Keratinocyte (primary cell): Measurements from ENCODE around the gene KIF26A. TPM values are rescaled to one million over a fixed set of nuclear protein-coding genes. Genes with fewer than 3 reads are reported as not detected.

ENCODE experiments used
- DNase-seq: peaks from one replicate; pipeline ENCODE4 v3.0.0-alpha.2; 2011; ENCODE audit warnings: low read depth, missing footprints, low spot score
- FAIRE-seq: peaks from 2 replicates; lab custom pipeline; 2011; peaks lifted over from hg19 to GRCh38; lab: Jason Lieb, UNC
- H2AFZ ChIP-seq: 2 replicates; pipeline ENCODE4 v1.6.0; 2012; ENCODE audit warnings: low read length, control low read depth, inconsistent platforms; ENCODE audit not compliant: control insufficient read depth
- H3K27ac ChIP-seq: 2 replicates; pipeline ENCODE4 v1.5.1; 2011; ENCODE audit warnings: low read length; ENCODE audit not compliant: control insufficient read depth, insufficient read depth
- H3K27me3 ChIP-seq: 3 replicates; pipeline ENCODE4 v1.6.0; 2011; ENCODE audit warnings: low read length; ENCODE audit not compliant: control insufficient read depth, insufficient read depth; ENCODE audit errors: extremely low read depth
- H3K36me3 ChIP-seq, 2 experiments: 2 replicates in 1 of 2; 3 replicates in 1 of 2; pipeline ENCODE4 v1.5.1; 2011; ENCODE audit warnings: low read length in 2 of 2, mild to moderate bottlenecking in 1 of 2; ENCODE audit not compliant: control insufficient read depth in 2 of 2, insufficient read depth in 2 of 2; ENCODE audit errors: extremely low read depth in 1 of 2
- H3K4me1 ChIP-seq: 3 replicates; pipeline ENCODE4 v1.5.1; 2011; ENCODE audit warnings: low read length; ENCODE audit not compliant: control insufficient read depth, insufficient read depth; ENCODE audit errors: extremely low read depth
- H3K4me2 ChIP-seq: 3 replicates; pipeline ENCODE4 v1.6.0; 2011; ENCODE audit warnings: low read depth, low read length; ENCODE audit not compliant: control insufficient read depth, insufficient read depth; ENCODE audit errors: extremely low read depth
- H3K4me3 ChIP-seq, 3 experiments: fragments of 200-600 bp in 1 of 3; sonication (generic) in 1 of 3; 2 replicates in 2 of 3; 3 replicates in 1 of 3; pipeline ENCODE4 v1.5.1; 2011 to 2016; ENCODE audit warnings: low read length in 3 of 3, mild to moderate bottlenecking in 3 of 3, control low read depth in 2 of 3, inconsistent platforms in 1 of 3, low read depth in 1 of 3, mixed read lengths in 1 of 3, mixed run types in 1 of 3, moderate library complexity in 1 of 3; ENCODE audit not compliant: control insufficient read depth in 2 of 3, insufficient read depth in 2 of 3; ENCODE audit errors: extremely low read depth in 1 of 3
- H3K79me2 ChIP-seq: 2 replicates; pipeline ENCODE4 v1.6.0; 2012; ENCODE audit warnings: low read length; ENCODE audit not compliant: control insufficient read depth, insufficient read depth
- H3K9ac ChIP-seq: 3 replicates; pipeline ENCODE4 v1.6.0; 2011; ENCODE audit warnings: low read length; ENCODE audit not compliant: control insufficient read depth, insufficient read depth; ENCODE audit errors: extremely low read depth
- H3K9me1 ChIP-seq: 3 replicates; pipeline ENCODE4 v1.6.0; 2011; ENCODE audit warnings: low read length; ENCODE audit not compliant: control insufficient read depth, insufficient read depth; ENCODE audit errors: extremely low read depth
- H3K9me3 ChIP-seq: 2 replicates; pipeline ENCODE4 v1.5.1; 2012; ENCODE audit warnings: low read depth, low read length; ENCODE audit not compliant: control insufficient read depth
- H4K20me1 ChIP-seq: 3 replicates; pipeline ENCODE4 v1.6.0; 2011; ENCODE audit warnings: low read length; ENCODE audit not compliant: control insufficient read depth, insufficient read depth; ENCODE audit errors: extremely low read depth
- EZH2 ChIP-seq: IDR thresholded peaks from one replicate; pipeline ENCODE4 v1.6.1; 2012; ENCODE audit warnings: inconsistent platforms, mild to moderate bottlenecking, low read length, moderate library complexity
- dilution Hi-C: fragments of 300-500 bp; cut with MboI; formaldehyde crosslinking; loops from one replicate; pipeline ENCODE4 v1.7.0; 2020; ENCODE audit warnings: low sequenced_read_pairs; ENCODE audit not compliant: extremely low pct_ligation_motif_present
- polyA plus RNA-seq, 5 experiments: library from polyadenylated mRNA; depleted of rRNA in 3 of 5; stranded (reverse) in 3 of 5; stranded (forward) in 1 of 5; unstranded in 1 of 5; fragments of >200 nt; gene quantifications; 1 replicate in 1 of 5; 2 replicates in 3 of 5; 3 replicates in 1 of 5; pipeline versions ENCODE4 v1.2.1 to v1.2.3, GENCODE V29; 2011 to 2012; ENCODE audit warnings: missing spikeins in 2 of 5, low read depth in 1 of 5, low replicate concordance in 1 of 5
- TF ChIP-seq, protein P1 (sequence below), 3 experiments: IDR thresholded peaks in 1 of 3; conservative IDR thresholded peaks in 1 of 3; optimal IDR thresholded peaks in 1 of 3; 2 replicates in 2 of 3; 3 replicates in 1 of 3; pipeline versions ENCODE3 to v1.5.1; 2011; ENCODE audit warnings: low read length in 3 of 3, mild to moderate bottlenecking in 3 of 3, moderate library complexity in 2 of 3, control low read depth in 1 of 3, inconsistent platforms in 1 of 3; ENCODE audit not compliant: insufficient read depth in 2 of 3; ENCODE audit errors: extremely low read depth in 1 of 3

The KIF26A gene
- polyA plus RNA-seq, 1 donor (not counting 4 experiments of a cell fraction or from before 2014, with no cell fraction given) = 0.07 TPM

- DNase-seq (no peak), FAIRE-seq (no peak)
- no peaks in the 10 kb centered on the region for H3K4me1 ChIP-seq
Measured at GRCh38 chr14:104143521-104144452, 5.4 kb downstream of the KIF26A start.

GRCh38 chr14:104144453-104144790 is 6.0 kb downstream of the KIF26A start:
- Histone ChIP-seq H3K27me3 (peaks cover 13% of the 10 kb centered on the region), H3K4me3 (no peak overlapping the region), H3K4me2 (no peak overlapping the region), H3K79me2 (no peaks in the 10 kb centered on the region), H3K9ac (no peak overlapping the region), H3K9me3 (no peaks in the 10 kb centered on the region), H3K9me1 (no peaks in the 10 kb centered on the region), H3K4me1 (no peaks in the 10 kb centered on the region), H3K27ac (no peak overlapping the region), H2AFZ (no peak overlapping the region), H4K20me1 (no peaks in the 10 kb centered on the region), H3K36me3 (no peaks in the 10 kb centered on the region)
- dilution Hi-C loops = loop anchor here (25.0 kb wide), 1 partner anchor 107 kb away; no protein-coding TSS in a partner anchor
- no peak for DNase-seq
- no peak for FAIRE-seq
- TF ChIP-seq, protein P1, sequence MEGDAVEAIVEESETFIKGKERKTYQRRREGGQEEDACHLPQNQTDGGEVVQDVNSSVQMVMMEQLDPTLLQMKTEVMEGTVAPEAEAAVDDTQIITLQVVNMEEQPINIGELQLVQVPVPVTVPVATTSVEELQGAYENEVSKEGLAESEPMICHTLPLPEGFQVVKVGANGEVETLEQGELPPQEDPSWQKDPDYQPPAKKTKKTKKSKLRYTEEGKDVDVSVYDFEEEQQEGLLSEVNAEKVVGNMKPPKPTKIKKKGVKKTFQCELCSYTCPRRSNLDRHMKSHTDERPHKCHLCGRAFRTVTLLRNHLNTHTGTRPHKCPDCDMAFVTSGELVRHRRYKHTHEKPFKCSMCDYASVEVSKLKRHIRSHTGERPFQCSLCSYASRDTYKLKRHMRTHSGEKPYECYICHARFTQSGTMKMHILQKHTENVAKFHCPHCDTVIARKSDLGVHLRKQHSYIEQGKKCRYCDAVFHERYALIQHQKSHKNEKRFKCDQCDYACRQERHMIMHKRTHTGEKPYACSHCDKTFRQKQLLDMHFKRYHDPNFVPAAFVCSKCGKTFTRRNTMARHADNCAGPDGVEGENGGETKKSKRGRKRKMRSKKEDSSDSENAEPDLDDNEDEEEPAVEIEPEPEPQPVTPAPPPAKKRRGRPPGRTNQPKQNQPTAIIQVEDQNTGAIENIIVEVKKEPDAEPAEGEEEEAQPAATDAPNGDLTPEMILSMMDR (optimal IDR thresholded peaks at IDR 0.05 in 1 of 3, IDR thresholded peaks at IDR 0.05 in 1 of 3, conservative IDR thresholded peaks at IDR 0.05 in 1 of 3; ENCODE audit: extremely low read depth in 1 of 3, insufficient read depth in 2 of 3, low read length in 3 of 3) = no peak
- TF ChIP-seq EZH2 = no peak

More at GRCh38 chr14:104143521-104144452, 5.4 kb downstream of the KIF26A start:
- H3K27me3 ChIP-seq = peaks cover 19% of the 10 kb centered on the region
- H3K4me3 ChIP-seq = no peak overlapping the region
- no peak overlapping the region for H3K4me2 ChIP-seq
- H3K36me3 ChIP-seq = no peaks in the 10 kb centered on the region
- dilution Hi-C loops = loop anchor here (25.0 kb wide), 1 partner anchor 106 kb away; no protein-coding TSS in a partner anchor
- H3K9me3 ChIP-seq = no peaks in the 10 kb centered on the region
- no peak overlapping the region for H3K27ac ChIP-seq
- no peaks in the 10 kb centered on the region for H3K9me1 ChIP-seq
- TF ChIP-seq, protein P1 (optimal IDR thresholded peaks at IDR 0.05 in 1 of 3, IDR thresholded peaks at IDR 0.05 in 1 of 3, conservative IDR thresholded peaks at IDR 0.05 in 1 of 3; ENCODE audit: extremely low read depth in 1 of 3, insufficient read depth in 2 of 3, low read length in 3 of 3) = no peak
- no peak for TF ChIP-seq EZH2
- no peaks in the 10 kb centered on the region for H3K79me2 ChIP-seq
- H4K20me1 ChIP-seq = no peaks in the 10 kb centered on the region
- no peak overlapping the region for H3K9ac ChIP-seq
- H2AFZ ChIP-seq = no peak overlapping the region
